ENCODE data around the gene GSTCD.
"Not testable (repeated sequence)": the region's sequence is repeated elsewhere in the genome, so short reads cannot be mapped to it uniquely, and the experiment has no call there.

Gene GSTCD

GRCh38 chr4:105808030-105808749, 99.6 kb downstream of the GSTCD start:
- no peak for DNase-seq (ENCODE audit: low read depth)

GRCh38 chr4:105808750-105809041, 100.1 kb downstream of the GSTCD start:
- DNase-seq (ENCODE audit: low read depth), result no peak

DNA sequence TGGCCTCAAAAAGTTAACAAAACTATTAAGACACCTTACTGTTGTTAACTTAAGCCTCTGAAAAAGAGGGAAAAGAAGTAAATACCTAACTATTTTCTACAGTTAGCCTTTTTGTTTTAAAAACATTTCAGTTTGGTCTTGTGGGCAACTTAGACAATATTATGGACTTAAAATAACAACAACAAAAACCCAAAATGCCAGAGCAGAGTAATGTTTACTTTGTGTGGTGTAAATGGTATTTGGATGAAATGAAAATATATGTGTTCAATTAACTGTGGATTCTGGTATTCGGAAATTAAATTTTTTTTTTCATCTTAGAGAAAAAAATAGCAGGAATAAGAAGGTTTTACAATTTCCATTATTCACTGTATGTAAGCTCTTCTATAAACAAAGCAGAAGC, 107.1 kb downstream of the GSTCD start:
- DNase-seq (ENCODE audit: low read depth), result no peak

GRCh38 chr4:105822061-105822460, 113.5 kb downstream of the GSTCD start:
- no peak for DNase-seq (ENCODE audit: low read depth)

DNA sequence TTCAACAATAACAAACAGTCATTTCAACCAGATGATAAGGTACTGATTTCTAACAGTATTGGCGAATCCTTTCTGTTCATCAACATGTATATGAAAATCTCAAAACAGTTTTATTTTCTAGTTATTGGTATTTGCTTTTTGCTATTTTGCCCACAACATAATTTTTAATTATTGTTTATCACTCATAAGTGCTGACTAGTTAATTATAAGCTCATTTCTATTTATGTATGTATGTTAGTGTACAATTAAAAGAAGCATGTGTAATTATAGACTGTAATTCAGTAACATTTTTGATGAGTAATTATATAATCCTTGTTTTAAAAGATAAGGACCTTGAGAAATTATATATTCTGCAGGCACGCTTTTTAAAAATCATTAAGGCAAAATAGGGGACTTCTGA, 119.5 kb downstream of the GSTCD start:
- DNase-seq (ENCODE audit: low read depth), result no peak

DNA sequence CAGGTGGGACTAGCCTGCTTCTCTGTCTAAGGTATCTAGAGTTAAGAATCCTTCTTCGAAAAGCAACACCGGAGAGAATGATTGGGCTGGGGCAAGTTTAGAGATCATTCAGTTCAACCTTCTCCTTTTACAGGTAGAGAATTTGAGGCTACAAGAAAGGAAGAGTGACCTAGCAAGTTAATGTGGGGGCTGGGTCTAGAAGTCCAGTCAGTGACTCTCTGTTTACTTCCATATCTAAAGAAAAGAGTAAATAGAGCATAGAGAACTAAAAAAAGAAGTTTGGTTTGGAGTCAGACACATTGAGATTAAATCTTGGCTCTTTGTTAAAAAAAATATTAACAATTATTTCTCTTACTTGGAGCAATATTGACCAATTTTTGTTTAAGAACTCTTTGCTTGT, 122.6 kb downstream of the GSTCD start:
- DNase-seq (ENCODE audit: low read depth), result no peak

DNA sequence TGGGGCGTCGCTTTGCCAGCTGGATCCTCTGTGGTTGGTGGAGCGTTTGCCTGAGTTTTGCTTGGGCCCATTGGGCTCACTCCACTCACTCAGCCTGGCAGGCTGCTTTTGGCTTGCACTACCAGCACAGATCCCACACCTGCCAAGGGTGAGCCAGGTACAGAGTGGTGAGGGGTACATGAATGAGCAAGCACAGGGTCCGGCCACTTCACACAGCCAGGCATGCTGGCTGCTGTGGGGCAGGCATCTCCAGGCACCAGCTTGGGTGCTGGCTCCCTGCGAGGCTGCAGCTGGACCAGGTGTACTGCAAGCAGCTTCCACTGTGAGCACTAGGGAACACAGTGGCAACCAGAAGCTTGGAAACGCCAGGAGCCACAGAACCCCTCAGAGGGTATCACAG, 126.6 kb downstream of the GSTCD start:
- no peak for DNase-seq (ENCODE audit: low read depth)

GRCh38 chr4:105836537-105836936, 128.0 kb downstream of the GSTCD start:
- no peak for DNase-seq (ENCODE audit: low read depth)

DNA sequence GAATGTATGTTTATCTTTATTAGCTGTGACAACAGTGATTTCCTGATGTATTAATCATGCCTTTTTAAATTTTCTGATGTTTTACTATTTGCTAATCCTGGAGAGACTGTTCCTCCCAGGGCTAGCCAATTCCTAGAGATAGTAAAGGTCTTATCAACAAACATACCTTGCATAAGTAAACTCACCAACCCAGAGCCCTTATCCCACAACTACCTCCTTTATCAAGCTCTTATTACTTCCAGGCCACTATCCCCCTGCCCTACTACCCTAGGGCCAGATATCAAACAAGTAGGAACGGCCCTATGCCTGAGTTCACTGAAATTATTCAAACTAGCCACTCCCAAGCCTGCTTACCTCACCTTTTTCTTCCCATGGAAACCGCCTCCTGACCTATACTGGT, 128.5 kb downstream of the GSTCD start:
- no peak for DNase-seq (ENCODE audit: low read depth)

DNA sequence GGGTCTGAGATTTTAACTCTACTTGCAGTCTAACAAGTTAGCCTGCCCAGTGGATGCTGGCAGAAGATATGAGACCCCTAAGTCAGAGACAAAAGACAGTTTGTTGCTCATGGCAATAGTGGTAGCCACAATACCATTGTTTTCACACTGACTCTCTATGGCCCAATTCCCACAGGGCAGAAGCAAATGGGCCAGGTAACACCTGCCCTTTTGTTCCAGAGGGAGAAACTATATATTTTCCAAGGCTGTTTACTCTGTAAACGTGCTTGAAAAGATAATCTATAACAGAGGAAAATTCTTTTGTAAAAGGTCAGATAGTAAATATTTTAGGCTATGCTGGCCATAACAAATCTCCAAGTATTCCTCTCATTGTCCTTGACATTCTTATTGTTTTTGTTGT, 129.5 kb downstream of the GSTCD start:
- DNase-seq (ENCODE audit: low read depth), result no peak

GRCh38 chr4:105840426-105841174, 132.0 kb downstream of the GSTCD start:
- DNase-seq (ENCODE audit: low read depth), result no peak

- no peak for DNase-seq (ENCODE audit: low read depth)
Observed at GRCh38 chr4:105843941-105844340, 135.4 kb downstream of the GSTCD start.

DNA sequence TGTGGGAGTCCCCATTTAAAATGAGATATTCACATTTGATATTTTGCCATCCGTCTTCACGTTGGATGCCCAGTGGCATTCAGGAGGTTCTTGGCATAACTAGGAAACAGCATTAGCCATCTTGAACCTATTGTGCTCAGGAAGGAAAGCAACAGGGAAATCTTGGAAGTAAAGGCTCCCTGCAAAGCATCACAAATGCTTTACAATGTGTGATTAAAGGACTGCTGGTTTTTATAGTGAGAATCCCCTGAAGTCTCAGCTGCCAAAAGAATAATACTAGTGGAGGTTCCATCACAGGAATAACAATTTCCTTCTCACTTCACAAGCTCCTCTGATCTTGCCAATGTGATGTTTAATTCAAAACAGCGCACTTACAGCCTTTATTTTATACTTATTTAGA, 137.0 kb downstream of the GSTCD start:
- no peak for DNase-seq (ENCODE audit: low read depth)

GRCh38 chr4:105848359-105848758, 139.8 kb downstream of the GSTCD start:
- DNase-seq (ENCODE audit: low read depth), result not testable (repeated sequence)

DNA sequence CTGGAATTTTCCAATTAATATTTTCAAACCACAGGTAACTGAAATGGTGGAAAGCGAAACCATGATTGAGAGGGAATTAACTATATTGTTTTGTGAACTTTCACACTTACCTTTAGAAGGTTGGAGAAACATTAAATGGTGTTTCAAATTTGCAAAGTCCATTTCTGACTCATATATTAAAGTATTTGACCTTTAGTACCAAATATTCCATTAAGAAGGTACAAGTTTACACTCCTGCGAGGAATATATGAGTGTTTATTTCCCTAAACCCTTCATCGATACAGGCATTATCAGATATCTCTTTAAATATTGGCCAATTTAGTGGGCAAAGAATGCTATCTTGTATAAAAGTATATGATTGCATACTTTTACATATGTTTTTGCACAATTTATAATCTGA, 142.6 kb downstream of the GSTCD start:
- DNase-seq (ENCODE audit: low read depth), result no peak

- not testable (repeated sequence) for DNase-seq (ENCODE audit: low read depth)
Observed at GRCh38 chr4:105852230-105852629, 143.6 kb downstream of the GSTCD start.

- DNase-seq (ENCODE audit: low read depth), result no peak
Observed at GRCh38 chr4:105858466-105859040, 150.0 kb downstream of the GSTCD start.

DNA sequence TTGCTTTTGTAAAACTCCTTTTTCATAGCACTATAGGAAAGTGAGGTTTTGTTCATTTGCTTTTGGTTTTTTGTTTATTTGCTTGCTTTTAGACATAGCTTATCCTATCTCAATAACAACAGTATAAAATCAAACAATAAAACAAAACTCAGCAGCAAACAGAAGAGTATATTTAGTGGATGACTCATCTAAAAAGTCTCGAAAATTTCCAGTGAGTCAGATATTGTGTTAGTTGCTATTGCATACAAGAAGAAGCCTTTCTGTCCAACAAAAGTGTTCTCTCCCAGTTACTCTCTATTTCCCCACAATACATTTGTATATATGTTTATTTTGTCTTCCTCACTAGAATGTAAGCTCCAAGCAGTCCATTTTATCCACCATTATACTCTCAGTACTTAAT, 150.6 kb downstream of the GSTCD start:
- no peak for DNase-seq (ENCODE audit: low read depth)

DNA sequence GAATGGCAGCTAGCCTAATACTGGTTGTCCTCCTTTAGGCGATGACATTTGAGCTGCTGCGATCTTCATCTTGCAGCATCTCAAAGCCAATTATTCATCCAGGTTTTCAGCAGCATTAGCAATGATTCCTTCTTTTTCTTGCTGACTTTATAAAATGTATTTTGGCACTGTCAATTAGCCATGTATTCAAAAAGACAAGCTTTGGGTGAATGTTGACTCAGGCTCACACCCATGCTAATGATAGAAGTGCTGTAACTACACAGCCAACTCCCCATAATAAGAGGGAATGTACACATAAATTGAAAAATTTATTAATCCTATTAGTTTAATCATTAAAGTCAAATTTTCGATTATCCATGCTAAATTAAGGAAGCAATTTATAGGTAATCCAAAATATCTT, 162.4 kb downstream of the GSTCD start:
- DNase-seq (ENCODE audit: low read depth), result no peak

DNA sequence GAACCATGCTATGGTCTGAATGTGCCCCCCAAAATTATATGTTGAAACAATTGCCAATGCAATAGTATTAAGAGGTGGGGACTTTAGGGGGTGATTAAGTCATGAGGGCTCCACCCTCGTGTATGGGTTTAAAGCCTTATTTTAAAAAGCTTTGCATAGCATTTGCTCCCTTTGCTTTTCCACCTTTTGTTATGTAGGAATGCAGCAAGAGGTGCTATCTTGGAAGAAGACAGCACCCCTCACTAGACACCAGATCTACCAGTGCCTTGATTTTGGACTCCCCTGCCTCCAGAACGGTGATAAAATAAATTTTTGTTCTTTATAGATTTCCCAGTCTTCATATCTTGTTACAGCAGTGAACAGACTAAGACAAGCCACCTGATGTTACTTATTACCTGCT, 163.4 kb downstream of the GSTCD start:
- DNase-seq (ENCODE audit: low read depth), result no peak

GRCh38 chr4:105875233-105875632, 166.6 kb downstream of the GSTCD start:
- DNase-seq (ENCODE audit: low read depth), result no peak

GRCh38 chr4:105878668-105879067, 170.1 kb downstream of the GSTCD start:
- DNase-seq (ENCODE audit: low read depth), result no peak

DNA sequence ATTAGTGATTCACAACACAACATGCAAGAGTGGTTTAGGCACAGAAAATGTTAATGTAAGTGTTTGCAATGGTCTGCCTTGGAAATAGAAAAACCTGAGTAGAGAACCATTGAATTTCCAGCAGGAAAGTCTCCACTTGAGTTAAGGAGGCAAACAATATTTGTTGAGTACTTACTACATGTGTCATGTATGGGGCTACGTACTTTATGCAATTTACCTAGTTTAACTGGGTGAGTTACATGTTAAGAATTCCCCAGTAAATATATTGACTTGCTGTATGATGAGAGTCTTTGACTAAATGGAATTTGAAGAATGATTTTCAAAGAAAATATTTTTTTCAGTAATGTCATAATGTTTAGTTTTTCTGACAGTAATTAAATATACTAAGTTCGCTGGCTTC, 178.9 kb downstream of the GSTCD start:
- DNase-seq (ENCODE audit: low read depth), result no peak

All from CMK (cell line).